GM18870 (cell line): ENCODE measurements around the gene ZSCAN1.

Experiments
- ATAC-seq: cut with Tn5 transposase; IDR thresholded peaks from one replicate; pipeline ENCODE4 v1.9.1; 2021; ENCODE audit warnings: moderate library complexity; ENCODE audit not compliant: unreplicated experiment

ZSCAN1 gene

GRCh38 chr19:58079792-58080191, 46.0 kb downstream of the ZSCAN1 start:
- ATAC-seq = no peak

- ATAC-seq = no peak
Observed at GRCh38 chr19:58083021-58083420, 49.2 kb downstream of the ZSCAN1 start.

- no peak for ATAC-seq
Observed at GRCh38 chr19:58084596-58085347, 50.9 kb downstream of the ZSCAN1 start.

GRCh38 chr19:58085348-58085875, 51.6 kb downstream of the ZSCAN1 start:
- no peak for ATAC-seq

GRCh38 chr19:58086825-58087710, 53.2 kb downstream of the ZSCAN1 start:
- ATAC-seq = no peak

GRCh38 chr19:58088521-58089052, 54.8 kb downstream of the ZSCAN1 start:
- ATAC-seq = no peak

- no peak for ATAC-seq
Observed at GRCh38 chr19:58089846-58090245, 56.0 kb downstream of the ZSCAN1 start.

GRCh38 chr19:58091251-58091995, 57.6 kb downstream of the ZSCAN1 start:
- ATAC-seq = no peak

- no peak for ATAC-seq
Observed at GRCh38 chr19:58093071-58093470, 59.2 kb downstream of the ZSCAN1 start.

GRCh38 chr19:58095328-58095727, 61.5 kb downstream of the ZSCAN1 start:
- ATAC-seq = no peak

GRCh38 chr19:58096884-58097283, 63.1 kb downstream of the ZSCAN1 start:
- ATAC-seq = no peak

GRCh38 chr19:58097349-58097748, 63.5 kb downstream of the ZSCAN1 start:
- ATAC-seq = no peak

GRCh38 chr19:58097781-58098681, 64.2 kb downstream of the ZSCAN1 start, which contains the start of gene ZSCAN18:
TSS of gene ZSCAN18 (minus strand) at chr19:58098231. CDS start at chr19:58090267, 7,964 bp downstream.
- no peak for ATAC-seq

- no peak for ATAC-seq
Observed at GRCh38 chr19:58098682-58098998, 64.8 kb downstream of the ZSCAN1 start.
